Smooth muscle cell (in vitro differentiated cells): ENCODE data around the gene ASAP3. TPM values are rescaled to one million over a fixed set of nuclear protein-coding genes. Genes with fewer than 3 reads are reported as not detected.

Experiments
- DNase-seq: peaks from one replicate; lab custom pipeline; 2025; ENCODE audit not compliant: unreplicated experiment; lab: John Stamatoyannopoulos, UW
- H2AFZ ChIP-seq: fragments of 200-600 bp; sonication (generic); 2 replicates; pipeline ENCODE4 v1.6.0; 2016; ENCODE audit warnings: antibody characterized with exemption, low read depth, mild to moderate bottlenecking
- H3F3A ChIP-seq: fragments of 200-600 bp; sonication (generic); 2 replicates; pipeline ENCODE4 v1.6.0; 2017; ENCODE audit warnings: antibody characterized with exemption, low read depth
- H3K27ac ChIP-seq: fragments of 200-600 bp; sonication (generic); 2 replicates; pipeline ENCODE4 v1.5.1; 2016; ENCODE audit warnings: low read depth, mild to moderate bottlenecking
- H3K27me3 ChIP-seq: fragments of 200-600 bp; sonication (generic); 2 replicates; pipeline ENCODE4 v1.6.1; 2016; ENCODE audit warnings: low read depth, mild to moderate bottlenecking
- H3K36me3 ChIP-seq: fragments of 200-600 bp; sonication (generic); 2 replicates; pipeline ENCODE4 v1.5.1; 2016; ENCODE audit warnings: low read depth
- H3K4me1 ChIP-seq: fragments of 200-600 bp; sonication (generic); 2 replicates; pipeline ENCODE4 v1.5.1; 2016; ENCODE audit warnings: low read depth
- H3K4me2 ChIP-seq: fragments of 200-600 bp; sonication (generic); 2 replicates; pipeline ENCODE4 v1.6.0; 2016; ENCODE audit warnings: mild to moderate bottlenecking
- H3K4me3 ChIP-seq: fragments of 200-600 bp; sonication (generic); 2 replicates; pipeline ENCODE4 v1.5.1; 2016; ENCODE audit warnings: mild to moderate bottlenecking
- H3K79me2 ChIP-seq: fragments of 200-600 bp; sonication (generic); 2 replicates; pipeline ENCODE4 v1.6.0; 2016; ENCODE audit warnings: low read depth, mild to moderate bottlenecking
- H3K9ac ChIP-seq: fragments of 200-600 bp; sonication (generic); 2 replicates; pipeline ENCODE4 v1.6.0; 2016; ENCODE audit warnings: low read depth
- H3K9me3 ChIP-seq: fragments of 200-600 bp; sonication (generic); replicated peaks from 2 replicates; pipeline ENCODE4 v1.5.1; 2016; ENCODE audit warnings: low read depth
- H4K20me1 ChIP-seq: fragments of 200-600 bp; sonication (generic); 2 replicates; pipeline ENCODE4 v1.6.0; 2016; ENCODE audit warnings: low read depth
- CTCF ChIP-seq: fragments of 200-600 bp; sonication (generic); IDR thresholded peaks from 2 replicates; pipeline ENCODE4 v1.5.1; 2017; ENCODE audit warnings: borderline replicate concordance, mild to moderate bottlenecking, antibody characterized with exemption; ENCODE audit not compliant: insufficient read depth, poor library complexity, severe bottlenecking
- WGBS: methylation state at CpG from one replicate; pipeline ENCODE4 v1.1.7; 2016; ENCODE audit warnings: low lambda C conversion rate; 5-methylcytosine and 5-hydroxymethylcytosine counted together
- polyA plus RNA-seq: library from polyadenylated mRNA; unstranded; fragments of >200 nt; fragmentation: Nextera tagmentation; extraction: Ambion mirVana; gene quantifications from 2 replicates; pipeline ENCODE4 v1.2.1, GENCODE V29; 2016
- total RNA-seq: library from RNA; depleted of rRNA; stranded (reverse); fragments of >200 nt; gene quantifications from 2 replicates; pipeline ENCODE4 v1.2.3, GENCODE V29; 2014

ASAP3 gene
- total and polyA plus RNA-seq, 2 experiments from 2014 or later, result 16.3 to 28.9 TPM

- peaks cover 29% of the 10 kb centered on the region for H3F3A ChIP-seq
- no peaks in the 10 kb centered on the region for H3K36me3 ChIP-seq
- no peaks in the 10 kb centered on the region for H3K9me3 ChIP-seq
- no peak overlapping the region for H3K9ac ChIP-seq
- peaks cover 7% of the 10 kb centered on the region for H3K4me1 ChIP-seq
- TF ChIP-seq CTCF, result no peak
- H3K4me2 ChIP-seq, result no peak overlapping the region
- WGBS, result 61% methylated on average over 11 of the region's 11 CpGs
- H4K20me1 ChIP-seq, result no peaks in the 10 kb centered on the region
- H3K79me2 ChIP-seq, result no peaks in the 10 kb centered on the region
- H2AFZ ChIP-seq, result no peak overlapping the region
- no peak for DNase-seq
- H3K4me3 ChIP-seq, result no peak overlapping the region
- H3K27me3 ChIP-seq, result no peaks in the 10 kb centered on the region
- H3K27ac ChIP-seq, result peak overlapping the region; percentile 81
Observed at GRCh38 chr1:23402286-23403037, 81.5 kb downstream of the ASAP3 start.

- DNase-seq, result no peak
- Histone ChIP-seq H3K4me3 (no peak overlapping the region), H3K4me1 (peaks cover 7% of the 10 kb centered on the region), H3F3A (peaks cover 29% of the 10 kb centered on the region), H3K27me3 (no peaks in the 10 kb centered on the region), H3K36me3 (no peaks in the 10 kb centered on the region), H3K79me2 (no peaks in the 10 kb centered on the region), H3K4me2 (no peak overlapping the region), H4K20me1 (no peaks in the 10 kb centered on the region), H3K27ac (no peak overlapping the region), H2AFZ (no peak overlapping the region), H3K9me3 (no peaks in the 10 kb centered on the region), H3K9ac (no peak overlapping the region)
- WGBS, result 91% methylated on average over 6 of the region's 6 CpGs
- no peak for TF ChIP-seq CTCF
Observed at GRCh38 chr1:23401313-23401712, 82.7 kb downstream of the ASAP3 start.

GRCh38 chr1:23400324-23401114, 83.5 kb downstream of the ASAP3 start:
- H3K27ac ChIP-seq, result no peak overlapping the region
- H3K4me1 ChIP-seq, result peaks cover 7% of the 10 kb centered on the region
- H3K4me2 ChIP-seq, result no peak overlapping the region
- H3K36me3 ChIP-seq, result no peaks in the 10 kb centered on the region
- H2AFZ ChIP-seq, result no peak overlapping the region
- peaks cover 30% of the 10 kb centered on the region for H3F3A ChIP-seq
- no peak overlapping the region for H3K9ac ChIP-seq
- no peak for TF ChIP-seq CTCF
- 92% methylated on average over 5 of the region's 5 CpGs for WGBS
- no peaks in the 10 kb centered on the region for H3K27me3 ChIP-seq
- H3K9me3 ChIP-seq, result no peaks in the 10 kb centered on the region
- DNase-seq, result no peak
- no peak overlapping the region for H3K4me3 ChIP-seq
- H4K20me1 ChIP-seq, result no peaks in the 10 kb centered on the region
- H3K79me2 ChIP-seq, result no peaks in the 10 kb centered on the region
